Spinal cord (tissue), 10 donors: ENCODE measurements around the gene QKI. TPM values are rescaled to one million over a fixed set of nuclear protein-coding genes. Genes with fewer than 3 reads are reported as not detected.
A peak's percentile ranks its signal among the peaks of the same experiment; 100 is the strongest.

Experiments
- DNase-seq, 6 donors: peaks; one replicate each; pipeline versions ENCODE4 v3.0.0 to v3.0.0-alpha.2; 2013 to 2015; ENCODE audit warnings: low spot score in 6 of 6, low read depth in 4 of 6
- H3K27ac ChIP-seq: one replicate; pipeline ENCODE4 v1.5.1; 2013; ENCODE audit warnings: low read depth, low read length, control low read depth
- H3K27me3 ChIP-seq: one replicate; pipeline ENCODE4 v1.6.1; 2013; ENCODE audit warnings: low read length; ENCODE audit not compliant: control insufficient read depth, insufficient read depth
- H3K36me3 ChIP-seq: one replicate; pipeline ENCODE4 v1.6.1; 2013; ENCODE audit warnings: low read length; ENCODE audit not compliant: control insufficient read depth, insufficient read depth
- H3K4me1 ChIP-seq: one replicate; pipeline ENCODE4 v1.6.1; 2013; ENCODE audit warnings: low read length; ENCODE audit not compliant: control insufficient read depth, insufficient read depth
- H3K4me3 ChIP-seq: one replicate; pipeline ENCODE4 v1.5.1; 2013; ENCODE audit warnings: low read depth, low read length, control low read depth
- H3K9me3 ChIP-seq: one replicate; pipeline ENCODE4 v1.6.1; 2013; ENCODE audit warnings: low read length; ENCODE audit not compliant: control insufficient read depth, insufficient read depth
- whole genome bisulfite sequencing: methylation state at CpG from one replicate; pipeline ENCODE4 v1.1.5; 2013; ENCODE audit warnings: missing lambda C conversion rate; ENCODE audit not compliant: insufficient coverage; 5-methylcytosine and 5-hydroxymethylcytosine counted together
- polyA plus RNA-seq, 2 donors: library from polyadenylated mRNA; unstranded; fragments of 120-200 nt; gene quantifications; one replicate each; pipeline ENCODE4 v1.2.1, GENCODE V29; 2013; ENCODE audit not compliant: insufficient read length in 2 of 2
- total RNA-seq, 2 donors: library from RNA; depleted of rRNA in 1 of 2; stranded (reverse); fragments of 120-200 nt in 1 of 2; fragments of >200 nt in 1 of 2; gene quantifications; one replicate each; pipeline versions ENCODE4 v1.2.3 to v1.2.4, GENCODE V29; 2013 to 2014
- donor health status: healthy.

The QKI gene
- total and polyA plus RNA-seq, 4 donors: 346 to 877 (median 601) TPM

DNA sequence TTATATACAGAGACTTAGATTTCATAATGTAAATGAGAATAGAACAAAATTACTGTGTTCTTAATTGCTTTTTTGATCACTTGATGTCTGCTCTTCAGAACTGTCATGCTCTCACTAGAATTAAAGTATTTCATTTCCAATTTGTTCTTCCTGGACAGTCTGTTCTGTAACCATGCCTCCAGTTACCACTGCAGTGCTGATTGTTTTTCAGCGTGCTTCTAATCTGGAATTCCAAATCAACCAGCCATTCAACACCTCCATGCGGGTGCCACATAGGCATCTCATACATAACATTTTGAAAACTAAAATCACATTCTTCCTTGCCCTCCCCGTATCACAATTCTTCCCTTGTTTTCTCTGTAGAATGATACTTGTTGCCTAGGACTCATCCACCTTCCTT, 132.8 kb downstream of the QKI start:
- 15% methylated on average over 3 of the region's 3 CpGs for WGBS
- no peak overlapping the region for H3K4me3 ChIP-seq
- no peak for DNase-seq
- H3K27me3 ChIP-seq: no peaks in the 10 kb centered on the region
- H3K4me1 ChIP-seq: peaks cover 9% of the 10 kb centered on the region
- no peaks in the 10 kb centered on the region for H3K9me3 ChIP-seq
- H3K27ac ChIP-seq: no peak overlapping the region
- H3K36me3 ChIP-seq: peaks cover 4% of the 10 kb centered on the region

DNA sequence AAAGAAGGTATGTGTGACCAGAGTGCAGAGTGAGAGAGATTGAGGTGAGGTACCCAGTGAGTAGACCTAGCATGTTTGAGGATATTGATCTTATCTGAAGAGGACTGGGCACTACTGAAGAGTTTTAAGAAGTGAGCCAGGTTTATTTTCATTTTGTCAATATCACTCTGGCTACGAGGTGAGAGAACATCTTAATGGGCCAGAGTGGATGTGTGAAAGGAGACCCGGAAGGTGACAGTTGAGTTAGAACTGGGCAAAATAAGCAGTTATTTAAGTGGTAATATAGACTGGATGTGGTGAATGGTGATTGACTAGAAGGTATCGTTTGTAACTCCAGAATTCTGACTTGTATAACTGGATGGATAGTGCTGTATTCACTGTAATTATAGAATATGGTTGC, 134.1 kb downstream of the QKI start:
- H3K4me1 ChIP-seq: peaks cover 9% of the 10 kb centered on the region
- WGBS: 89% methylated on average over 3 of the region's 3 CpGs
- no peak overlapping the region for H3K4me3 ChIP-seq
- peaks cover 6% of the 10 kb centered on the region for H3K36me3 ChIP-seq
- no peak for DNase-seq
- H3K9me3 ChIP-seq: no peaks in the 10 kb centered on the region
- H3K27me3 ChIP-seq: no peaks in the 10 kb centered on the region
- H3K27ac ChIP-seq: no peak overlapping the region

DNA sequence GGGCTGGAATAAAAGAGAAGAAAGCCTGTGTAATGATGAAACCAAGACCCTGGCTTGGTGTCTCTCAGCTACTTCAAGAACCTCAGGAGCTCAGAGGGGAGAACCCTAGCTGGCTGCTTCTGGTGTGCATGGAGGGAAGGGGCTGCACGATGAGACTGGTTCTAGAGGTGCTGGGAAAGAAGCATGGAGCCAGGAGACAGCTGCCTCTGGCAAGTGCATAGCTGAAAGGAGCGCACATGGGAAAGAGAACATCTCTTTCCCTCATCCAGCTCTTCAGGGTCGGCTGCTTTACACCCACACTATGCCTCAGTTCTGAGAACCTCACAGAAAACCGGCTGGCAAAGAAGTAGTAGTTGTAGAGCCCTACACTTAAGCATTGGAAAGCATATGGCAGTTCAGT, 139.5 kb downstream of the QKI start:
- no peak overlapping the region for H3K4me3 ChIP-seq
- no peak overlapping the region for H3K27ac ChIP-seq
- H3K36me3 ChIP-seq: peaks cover 13% of the 10 kb centered on the region
- H3K27me3 ChIP-seq: no peaks in the 10 kb centered on the region
- no peak for DNase-seq
- no peaks in the 10 kb centered on the region for H3K9me3 ChIP-seq
- peaks cover 8% of the 10 kb centered on the region for H3K4me1 ChIP-seq
- 33% methylated on average over 1 of the region's 4 CpGs for WGBS

DNA sequence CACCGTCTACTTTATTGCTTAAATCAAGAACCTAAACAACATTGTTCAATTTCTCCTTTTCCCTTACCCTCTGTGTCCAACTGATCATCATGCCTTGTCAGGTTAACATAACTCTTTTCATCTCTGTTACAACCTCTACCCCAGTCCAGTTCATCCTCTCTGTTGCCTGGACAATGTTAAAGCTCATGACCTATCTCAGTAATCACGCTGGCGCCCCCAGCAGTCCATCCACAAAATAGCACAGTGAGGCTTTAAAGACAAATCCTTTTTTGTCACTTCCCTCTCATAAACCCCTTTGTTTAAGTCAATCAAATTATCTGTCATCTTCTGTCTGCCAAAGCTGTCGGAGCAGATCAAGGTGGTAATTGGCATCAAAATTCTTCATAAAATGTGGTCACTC, 140.1 kb downstream of the QKI start:
- WGBS: 49% methylated on average over 3 of the region's 4 CpGs
- peaks cover 3% of the 10 kb centered on the region for H3K4me1 ChIP-seq
- H3K4me3 ChIP-seq: no peak overlapping the region
- H3K9me3 ChIP-seq: no peaks in the 10 kb centered on the region
- no peak overlapping the region for H3K27ac ChIP-seq
- H3K27me3 ChIP-seq: no peaks in the 10 kb centered on the region
- no peak for DNase-seq
- H3K36me3 ChIP-seq: peaks cover 10% of the 10 kb centered on the region

DNA sequence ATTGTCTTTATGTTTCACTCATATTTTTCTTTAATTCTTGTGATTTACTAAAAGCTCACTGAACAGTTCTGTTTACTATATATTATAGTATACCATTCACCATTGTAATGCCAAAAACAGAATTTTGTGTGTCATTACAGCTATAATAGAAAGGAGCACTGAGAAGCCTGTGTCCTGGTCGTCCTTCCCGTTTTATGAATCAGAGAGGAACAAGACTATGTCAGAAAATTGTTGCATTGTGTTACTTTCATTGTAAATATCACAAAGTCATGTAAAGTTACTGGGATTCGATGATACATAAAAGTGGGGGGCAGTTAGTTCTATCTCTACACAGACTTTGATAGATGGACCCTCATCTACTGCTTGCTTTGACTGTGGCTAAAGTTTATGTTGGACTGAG, 145.1 kb downstream of the QKI start:
- no peak for DNase-seq
- Histone ChIP-seq H3K4me3 (no peak overlapping the region), H3K4me1 (peaks cover 11% of the 10 kb centered on the region), H3K27me3 (no peaks in the 10 kb centered on the region), H3K36me3 (peaks cover 10% of the 10 kb centered on the region), H3K9me3 (no peaks in the 10 kb centered on the region), H3K27ac (no peak overlapping the region)
- WGBS: no CpG with 5 or more reads among the region's 3 CpGs

DNA sequence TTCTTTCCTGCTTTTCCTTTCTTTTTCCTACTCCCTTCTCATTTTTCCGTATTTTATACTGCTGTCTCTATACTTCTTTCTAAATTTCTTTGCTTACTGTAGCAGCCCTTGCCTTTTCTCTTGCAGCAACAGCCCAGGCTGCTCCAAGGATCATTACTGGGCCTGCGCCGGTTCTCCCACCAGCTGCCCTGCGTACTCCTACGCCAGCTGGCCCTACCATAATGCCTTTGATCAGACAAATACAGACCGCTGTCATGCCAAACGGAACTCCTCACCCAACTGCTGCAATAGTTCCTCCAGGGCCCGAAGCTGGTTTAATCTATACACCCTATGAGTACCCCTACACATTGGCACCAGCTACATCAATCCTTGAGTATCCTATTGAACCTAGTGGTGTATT, 148.8 kb downstream of the QKI start:
- Histone ChIP-seq H3K9me3 (no peaks in the 10 kb centered on the region), H3K36me3 (peaks cover 8% of the 10 kb centered on the region), H3K4me1 (peaks cover 13% of the 10 kb centered on the region), H3K4me3 (no peak overlapping the region), H3K27ac (peak overlapping the region; percentile 15), H3K27me3 (no peaks in the 10 kb centered on the region)
- peak in 1 of 6 donors; percentile 50 for DNase-seq
- WGBS: 42% methylated on average over 5 of the region's 8 CpGs

DNA sequence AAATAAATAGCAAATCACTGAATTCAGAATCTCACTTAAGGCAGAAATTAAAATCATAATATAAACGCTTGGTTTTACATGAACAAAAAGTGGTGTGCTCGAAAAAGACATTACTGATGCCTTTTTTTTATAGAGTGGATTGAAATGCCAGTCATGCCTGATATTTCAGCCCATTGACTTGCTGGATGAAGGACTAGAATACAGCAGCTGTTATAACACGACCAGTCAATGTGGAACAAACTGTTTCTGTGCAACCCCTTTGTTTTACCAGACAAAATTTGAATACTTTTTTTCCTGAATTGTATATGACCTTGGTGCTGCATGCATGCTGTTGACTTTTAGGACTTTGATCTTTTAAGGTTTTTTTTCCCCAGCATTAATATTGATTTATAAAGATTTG, 150.0 kb downstream of the QKI start:
- no peaks in the 10 kb centered on the region for H3K27me3 ChIP-seq
- WGBS: 48% methylated on average over 2 of the region's 3 CpGs
- no peak overlapping the region for H3K27ac ChIP-seq
- no peaks in the 10 kb centered on the region for H3K9me3 ChIP-seq
- peaks cover 12% of the 10 kb centered on the region for H3K4me1 ChIP-seq
- DNase-seq: peak in 1 of 6 donors; percentile 58
- H3K36me3 ChIP-seq: peaks cover 3% of the 10 kb centered on the region
- H3K4me3 ChIP-seq: no peak overlapping the region

DNA sequence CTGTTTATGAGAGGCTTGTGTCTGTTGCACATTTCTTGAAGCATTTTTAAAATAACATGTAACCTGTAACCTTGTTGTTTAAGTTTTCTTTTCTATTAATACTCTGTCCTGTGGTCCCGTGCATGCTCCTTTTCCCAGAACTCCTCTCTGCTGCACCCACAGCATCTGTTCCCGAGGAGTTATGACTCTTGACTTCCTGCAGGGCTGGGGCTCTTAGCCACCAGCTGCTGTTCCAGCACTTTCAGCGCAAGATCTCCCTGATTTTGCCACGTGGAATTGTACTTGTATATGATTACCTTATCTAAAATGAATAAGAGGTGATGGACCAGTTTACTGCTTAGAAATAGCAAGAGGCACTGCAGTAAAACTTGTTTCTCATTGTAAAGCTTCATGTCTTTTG, 150.6 kb downstream of the QKI start:
- Histone ChIP-seq H3K9me3 (no peaks in the 10 kb centered on the region), H3K36me3 (peaks cover 3% of the 10 kb centered on the region), H3K27me3 (no peaks in the 10 kb centered on the region), H3K4me3 (no peak overlapping the region), H3K4me1 (peaks cover 12% of the 10 kb centered on the region), H3K27ac (no peak overlapping the region)
- DNase-seq: no peak
- WGBS: 11% methylated on average over 4 of the region's 4 CpGs

DNA sequence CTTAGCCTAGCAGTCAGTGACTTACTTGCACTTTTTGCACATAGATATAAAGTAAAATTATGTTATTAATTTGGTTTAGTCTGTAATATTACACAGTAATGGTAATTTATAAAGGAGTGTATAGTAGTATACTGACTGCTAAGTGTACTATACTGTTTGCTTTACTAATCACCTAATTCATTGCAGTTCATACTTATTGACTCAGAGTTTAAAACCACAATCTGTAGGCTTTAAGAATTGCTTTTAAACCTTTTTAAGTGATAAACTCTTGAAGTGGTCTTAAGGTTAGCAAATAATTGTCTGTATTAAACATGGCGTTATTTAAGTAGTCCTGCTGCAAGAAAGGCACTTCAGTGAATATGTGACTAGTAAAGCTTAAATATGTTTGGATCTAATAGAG, 151.5 kb downstream of the QKI start:
- peak overlapping the region; percentile 22 for H3K27ac ChIP-seq
- no peaks in the 10 kb centered on the region for H3K9me3 ChIP-seq
- no peak for DNase-seq
- H3K4me1 ChIP-seq: peaks cover 16% of the 10 kb centered on the region
- peaks cover 5% of the 10 kb centered on the region for H3K36me3 ChIP-seq
- no peaks in the 10 kb centered on the region for H3K27me3 ChIP-seq
- WGBS: 71% methylated on average over 1 of the region's 1 CpG
- H3K4me3 ChIP-seq: no peak overlapping the region

DNA sequence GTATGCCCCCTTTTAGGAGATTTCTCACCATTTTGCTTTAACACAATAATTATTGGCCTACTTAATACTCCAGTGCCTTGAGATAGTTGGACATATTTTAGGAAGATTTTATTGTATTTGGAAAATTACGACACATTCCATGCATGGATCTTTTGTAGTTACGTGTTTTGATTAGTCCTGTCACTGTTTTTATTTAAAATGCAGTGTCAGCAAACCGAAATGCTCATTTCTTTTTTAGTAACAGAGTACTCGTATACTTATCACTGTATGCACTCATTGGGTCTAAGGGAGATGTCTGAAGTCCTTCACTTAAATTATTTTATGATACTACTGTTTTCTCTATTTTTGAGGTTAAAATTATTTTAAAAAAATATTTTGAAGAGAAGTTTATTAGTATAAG, 153.8 kb downstream of the QKI start:
- no peak overlapping the region for H3K27ac ChIP-seq
- WGBS: no CpG with 5 or more reads among the region's 4 CpGs

More for the DNA sequence above, 153.8 kb downstream of the QKI start:
- Histone ChIP-seq H3K4me1 (peaks cover 10% of the 10 kb centered on the region), H3K36me3 (peaks cover 4% of the 10 kb centered on the region), H3K27me3 (no peaks in the 10 kb centered on the region), H3K4me3 (no peak overlapping the region), H3K9me3 (no peaks in the 10 kb centered on the region)
- DNase-seq: no peak
